Naive thymus-derived CD8-positive, alpha-beta T cell (primary cell): ENCODE measurements around the gene ATP6V1G2. TPM values are rescaled to one million over a fixed set of nuclear protein-coding genes. Genes with fewer than 3 reads are reported as not detected.

ENCODE experiments used
- ATAC-seq, 2 donors: fragments of 150-1000 bp; cut with Tn5 transposase in 1 of 2; sonication (Bioruptor Pico), chemical (Tn5 transposase) in 1 of 2; 1 replicate in 1 of 2; 2 replicates in 1 of 2; pipeline ENCODE4 v1.10.0; 2021; ENCODE audit warnings: mild to moderate bottlenecking in 2 of 2, moderate library complexity in 2 of 2
- POLR2A ChIA-PET: fragments of 350-600 bp; sonication (Branson Sonifier 250); formaldehyde crosslinking; loops from one replicate; lab custom pipeline; 2021; ENCODE audit warnings: antibody characterized with exemption; lab: Charles Lee
- DNase-seq, 10 donors: peaks; one replicate each; pipeline versions ENCODE4 v3.0.0 to v3.0.0-alpha.2; 2020 to 2022
- H3K27ac Mint-ChIP-seq, 10 donors: one replicate each; pipeline ENCODE4 v1.8.0; 2020 to 2022; ENCODE audit warnings: mild to moderate bottlenecking in 10 of 10, mixed read lengths in 10 of 10, moderate library complexity in 4 of 10, inconsistent platforms in 1 of 10
- H3K27me3 Mint-ChIP-seq, 5 donors: one replicate each; pipeline ENCODE4 v1.8.0; 2021 to 2022; ENCODE audit warnings: mixed read lengths in 5 of 5
- H3K36me3 Mint-ChIP-seq, 3 donors: one replicate each; pipeline ENCODE4 v1.8.0; 2020 to 2022; ENCODE audit warnings: mixed read lengths in 3 of 3, mild to moderate bottlenecking in 2 of 3, inconsistent platforms in 1 of 3
- H3K4me1 Mint-ChIP-seq, 4 donors: one replicate each; pipeline ENCODE4 v1.8.0; 2021 to 2022; ENCODE audit warnings: mixed read lengths in 4 of 4
- H3K4me3 Mint-ChIP-seq, 10 donors: one replicate each; pipeline ENCODE4 v1.8.0; 2020 to 2022; ENCODE audit warnings: mild to moderate bottlenecking in 10 of 10, mixed read lengths in 10 of 10, moderate library complexity in 6 of 10, inconsistent platforms in 1 of 10
- H3K9me3 Mint-ChIP-seq, 9 donors: one replicate each; pipeline ENCODE4 v1.8.0; 2020 to 2022; ENCODE audit warnings: mixed read lengths in 9 of 9, mild to moderate bottlenecking in 3 of 9, inconsistent platforms in 1 of 9, moderate library complexity in 1 of 9
- polyA plus RNA-seq, 3 donors: library from polyadenylated mRNA; unstranded; fragments of 300-500 nt; fragmentation: Illumina TruSeq; gene quantifications; one replicate each; pipeline ENCODE4 v1.2.3, GENCODE V29; 2021
- total RNA-seq, 8 experiments: library from RNA in 2 of 8; stranded (reverse) in 2 of 8; gene quantifications; one replicate each; pipeline ENCODE4 v1.2.3 and lab custom pipeline; 2021 to 2026

The ATP6V1G2 gene
- total and polyA plus RNA-seq, 5 experiments from 2014 or later, result 0.55 to 7.9 (median 4.2) TPM; not detected in 1

DNA sequence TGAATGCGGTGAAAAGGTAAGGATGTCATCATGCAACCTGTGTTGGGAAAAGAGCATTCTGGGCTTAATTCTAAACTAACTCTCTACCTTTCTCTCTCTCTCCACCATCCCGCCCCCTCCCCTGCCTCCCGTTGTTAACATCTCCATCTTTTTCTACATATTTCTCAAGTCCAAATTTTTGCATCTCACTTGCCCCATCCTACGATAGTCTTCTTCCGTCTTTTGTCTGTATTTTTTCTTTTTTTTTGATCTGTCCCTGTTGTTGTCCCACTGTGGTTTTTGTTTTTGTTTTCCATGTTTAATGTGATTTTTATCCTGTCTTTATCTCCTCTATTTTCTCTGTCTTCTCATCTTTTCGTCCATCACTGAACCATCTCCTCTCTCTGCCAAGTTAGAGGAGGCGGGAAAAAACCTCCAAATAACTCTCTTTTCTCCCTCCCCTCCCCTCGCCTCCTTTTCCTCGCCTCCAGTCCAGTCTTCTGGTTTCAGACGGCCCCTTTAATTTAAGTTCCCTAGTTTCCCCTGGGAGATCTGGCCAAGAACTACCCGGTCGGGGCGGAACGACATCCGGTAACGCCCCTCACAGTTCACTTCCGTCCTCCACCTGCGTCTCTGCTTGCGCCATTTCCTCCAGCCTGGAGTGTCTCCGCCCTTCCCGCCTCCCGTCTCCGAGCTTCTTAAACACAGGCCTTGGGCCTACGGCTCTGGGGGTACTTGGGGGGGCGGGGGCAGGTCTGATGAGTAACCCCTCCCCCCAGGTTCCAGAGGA, 734 bp upstream of the ATP6V1G2 start, which contains the start of gene NFKBIL1:
TSS of gene NFKBIL1 (plus strand) at position 651 of the 769 bp plus-strand sequence. CDS start at position 738, 87 bp downstream.
- H3K4me1 Mint-ChIP-seq, result peaks cover 17 to 51% (median 38%) of the 10 kb centered on the region in 4 donors
- H3K36me3 Mint-ChIP-seq, result no peaks in the 10 kb centered on the region
- no peaks in the 10 kb centered on the region for H3K9me3 Mint-ChIP-seq
- DNase-seq (peak; percentile 73 to 94 (median 86)), ATAC-seq (peak; percentile 88 to 89)
- no peaks in the 10 kb centered on the region for H3K27me3 Mint-ChIP-seq
- POLR2A ChIA-PET, result interaction anchor here (0.6 to 8.8 kb wide), 10 partner anchors 11 to 118 kb away, joined by 3 to 155 read pairs (median 6); partner anchors contain the start of genes BAG6, GPANK1, LST1 and LTB
- peak within 1 kb of the TSS; percentile 82 to 98 (median 92) for H3K4me3 Mint-ChIP-seq
- H3K27ac Mint-ChIP-seq, result peak within 1 kb of the TSS; percentile 87 to 99 (median 96)

DNA sequence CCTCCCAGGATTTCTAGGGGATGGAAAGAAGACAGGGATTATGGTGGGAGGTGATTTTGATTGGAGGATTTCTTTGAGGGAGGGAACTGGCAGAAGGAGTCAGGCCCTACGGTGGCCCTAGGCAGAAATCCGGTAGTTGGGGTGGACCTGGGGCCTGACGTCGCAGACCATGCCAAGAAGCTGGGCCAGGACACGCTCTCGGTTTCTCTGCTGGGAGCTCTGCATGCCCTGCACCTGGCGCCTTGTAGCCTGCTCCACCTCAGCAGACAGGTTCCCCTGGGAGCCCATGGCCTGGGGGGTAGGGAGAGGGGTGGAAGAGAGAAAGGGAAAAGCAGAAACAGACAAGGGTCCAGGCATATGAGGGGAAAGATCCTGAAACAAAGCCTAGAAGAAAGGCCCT, 1.1 kb downstream of the ATP6V1G2 start:
- ATAC-seq (no peak), DNase-seq (no peak)
- Mint-ChIP-seq H3K9me3 (no peaks in the 10 kb centered on the region), H3K36me3 (peaks cover 6 to 7% (median 6%) of the 10 kb centered on the region in 3 donors), H3K4me3 (peak overlapping the region in 2 of 10 donors; percentile 13 to 52), H3K27me3 (no peaks in the 10 kb centered on the region), H3K27ac (peak overlapping the region in 1 of 10 donors; percentile 73), H3K4me1 (peaks cover 21 to 59% (median 42%) of the 10 kb centered on the region in 4 donors)
- POLR2A ChIA-PET, result interaction anchor here (0.5 to 8.8 kb wide), 4 partner anchors 37 to 146 kb away, joined by 4 to 155 read pairs (median 36); partner anchors contain the start of gene LTB

DNA sequence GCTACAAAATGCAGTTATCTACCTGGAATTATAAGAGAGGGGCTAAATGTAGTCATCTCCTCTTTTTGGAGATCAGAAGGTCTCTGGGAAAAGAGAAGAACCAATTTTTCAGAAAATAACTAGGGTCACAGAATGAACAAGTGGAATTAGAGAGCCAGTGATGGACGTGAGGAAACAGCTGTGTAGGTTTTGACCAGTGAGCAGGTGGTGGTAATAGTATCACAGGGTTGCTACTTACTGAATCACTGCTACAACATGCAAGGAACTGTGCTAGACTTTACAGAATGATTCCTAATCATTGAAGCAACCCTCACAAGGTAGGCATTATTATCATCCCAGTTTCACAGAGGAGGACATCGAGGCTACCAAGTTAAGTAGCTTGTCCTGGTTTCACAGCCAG, 1.7 kb downstream of the ATP6V1G2 start:
- ATAC-seq, result no peak
- no peaks in the 10 kb centered on the region for H3K9me3 Mint-ChIP-seq
- H3K4me1 Mint-ChIP-seq, result peaks cover 26 to 65% (median 48%) of the 10 kb centered on the region in 4 donors
- POLR2A ChIA-PET, result interaction anchor here (0.5 to 8.8 kb wide), 4 partner anchors 27 to 54 kb away, joined by 3 to 155 read pairs (median 4); partner anchors contain the start of gene NCR3
- H3K36me3 Mint-ChIP-seq, result peaks cover 6 to 13% (median 11%) of the 10 kb centered on the region in 3 donors
- H3K4me3 Mint-ChIP-seq, result peak overlapping the region in 1 of 10 donors; percentile 34
- H3K27me3 Mint-ChIP-seq, result no peaks in the 10 kb centered on the region
- no peak for DNase-seq
- peak overlapping the region in 2 of 10 donors; percentile 31 to 65 for H3K27ac Mint-ChIP-seq

DNA sequence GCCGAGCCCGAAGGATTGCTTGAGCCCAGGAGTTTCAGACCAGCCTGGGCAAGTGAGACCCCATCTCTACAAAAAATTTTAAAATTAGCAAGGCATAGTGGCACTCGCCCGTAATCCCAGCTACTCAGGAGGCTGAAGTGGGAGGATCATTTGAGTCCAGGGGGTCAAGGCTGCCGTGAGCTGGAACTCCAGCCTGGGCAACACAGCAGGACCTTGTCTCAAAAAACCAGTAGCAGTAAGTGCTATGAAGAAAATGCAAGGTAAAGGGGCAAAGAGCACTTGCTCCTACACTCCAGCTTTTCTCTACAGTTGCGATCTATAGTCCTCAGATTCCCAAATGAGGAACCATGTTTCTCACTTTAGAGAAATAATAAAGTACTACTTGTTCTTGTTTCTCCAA, 2.8 kb downstream of the ATP6V1G2 start:
- Mint-ChIP-seq H3K27ac (peak overlapping the region in 3 of 10 donors; percentile 99 to 100 (median 100)), H3K27me3 (no peaks in the 10 kb centered on the region), H3K4me3 (peak overlapping the region in 2 of 10 donors; percentile 97 to 99), H3K9me3 (no peaks in the 10 kb centered on the region), H3K36me3 (peaks cover 6 to 23% (median 16%) of the 10 kb centered on the region in 3 donors), H3K4me1 (peaks cover 35 to 67% (median 56%) of the 10 kb centered on the region in 4 donors)
- ATAC-seq, result no peak
- DNase-seq, result no peak
- POLR2A ChIA-PET, result interaction anchor here (1.1 to 4.4 kb wide), 3 partner anchors 28 to 49 kb away, joined by 3 to 65 read pairs (median 4); partner anchors contain the start of genes LTB and NCR3

DNA sequence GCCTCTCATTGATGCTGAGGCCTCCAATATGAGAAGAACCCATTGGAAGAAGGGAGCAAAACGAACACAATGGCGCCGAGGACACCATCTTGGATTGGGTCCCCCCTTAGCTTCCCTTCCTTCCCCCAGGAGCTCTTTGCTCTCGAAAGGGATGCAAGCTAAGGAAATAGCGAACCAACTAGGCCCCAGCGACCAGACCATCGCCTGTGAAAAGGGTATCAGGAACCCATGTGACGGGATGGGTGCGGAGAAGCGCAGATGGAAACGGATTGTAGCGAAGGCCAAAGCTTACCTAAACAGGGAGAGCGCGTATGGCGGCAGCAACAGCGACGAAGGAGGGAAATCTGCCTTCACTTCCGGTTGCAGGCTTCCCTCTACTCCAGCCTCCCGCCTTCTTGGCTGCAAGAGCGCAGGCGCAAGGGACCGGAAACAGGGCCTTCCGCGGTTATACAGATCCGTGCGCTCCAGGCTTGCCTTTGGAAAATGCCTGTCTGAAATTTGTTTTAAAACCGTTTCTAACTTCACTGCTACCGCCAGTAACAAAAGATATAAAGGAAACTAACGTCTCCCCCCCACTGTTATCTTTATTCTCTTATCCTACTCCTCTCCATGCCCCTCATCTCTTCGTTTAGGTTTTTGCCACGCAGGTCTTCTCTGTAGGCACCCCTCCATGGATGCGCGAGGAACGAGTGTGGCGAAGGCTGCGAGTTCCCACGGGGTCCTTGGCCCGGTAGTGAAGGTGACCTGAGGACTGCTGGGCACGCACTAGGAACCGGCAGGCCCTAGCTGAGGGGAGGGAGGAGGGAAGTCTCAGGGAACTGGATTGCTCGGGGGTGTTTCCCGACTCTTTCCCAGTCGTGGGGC, 4.5 kb downstream of the ATP6V1G2 start, which contains the start of gene DDX39B:
TSS of gene DDX39B (minus strand) at position 346 of the 864 bp plus-strand sequence. CDS start 1,471 bp downstream, outside the sequence.
- peaks cover 33 to 64% (median 52%) of the 10 kb centered on the region in 4 donors for H3K4me1 Mint-ChIP-seq
- H3K27ac Mint-ChIP-seq, result peak within 1 kb of the TSS; percentile 99 to 100 (median 99)
- peak within 1 kb of the TSS; percentile 96 to 99 (median 98) for H3K4me3 Mint-ChIP-seq
- POLR2A ChIA-PET, result interaction anchor here (0.5 to 5.3 kb wide), 46 partner anchors 8 to 1843 kb away, joined by 3 to 80 read pairs (median 5); partner anchors contain the start of genes ABHD16A, ATF6B, BAG6 and C6orf47
- DNase-seq (peak; percentile 86 to 98 (median 93)), ATAC-seq (peak; percentile 74 to 77)
- H3K27me3 Mint-ChIP-seq, result no peaks in the 10 kb centered on the region
- H3K9me3 Mint-ChIP-seq, result no peaks in the 10 kb centered on the region
- H3K36me3 Mint-ChIP-seq, result peaks cover 6 to 38% (median 19%) of the 10 kb centered on the region in 3 donors

DNA sequence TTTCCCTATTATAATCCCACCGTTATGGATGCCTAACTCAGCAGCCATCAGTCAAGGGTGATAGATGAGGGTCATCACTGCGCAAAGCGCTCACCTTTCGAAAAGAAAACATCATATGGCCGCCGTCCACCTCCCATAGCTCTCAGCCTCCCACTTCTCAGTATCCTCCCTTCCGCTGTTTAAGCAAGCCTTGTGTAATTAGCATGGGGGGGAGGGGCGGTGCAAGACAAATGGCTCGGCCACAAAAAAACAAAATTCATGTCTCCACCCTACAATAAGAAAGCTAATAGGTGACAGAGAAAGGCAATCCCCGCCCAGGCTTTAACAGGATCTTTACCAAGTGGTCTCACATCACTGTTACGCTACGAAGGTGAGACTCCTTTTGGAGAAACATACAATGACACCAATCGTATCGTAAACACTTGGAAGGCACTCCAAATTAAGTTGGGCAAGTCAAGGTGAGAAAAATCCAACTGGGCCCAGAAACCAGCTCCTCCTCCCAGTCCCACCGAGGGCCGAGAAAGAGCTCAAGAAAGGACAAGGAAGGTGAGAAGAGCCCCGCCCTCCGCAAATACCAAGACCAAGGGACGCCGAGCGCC, 5.2 kb downstream of the ATP6V1G2 start:
- Mint-ChIP-seq H3K27me3 (no peaks in the 10 kb centered on the region), H3K9me3 (no peaks in the 10 kb centered on the region), H3K27ac (peak overlapping the region; percentile 99 to 100 (median 99)), H3K4me3 (peak overlapping the region; percentile 96 to 99 (median 98)), H3K4me1 (peaks cover 28 to 63% (median 51%) of the 10 kb centered on the region in 4 donors), H3K36me3 (peaks cover 9 to 45% (median 19%) of the 10 kb centered on the region in 3 donors)
- ATAC-seq (peak; percentile 31 to 54), DNase-seq (peak in 9 of 10 donors; percentile 49 to 88 (median 73))
- POLR2A ChIA-PET, result interaction anchor here (0.5 to 5.3 kb wide), 45 partner anchors 9 to 1842 kb away, joined by 3 to 80 read pairs (median 5); partner anchors contain the start of genes ABHD16A, ATF6B, BAG6 and C6orf47

DNA sequence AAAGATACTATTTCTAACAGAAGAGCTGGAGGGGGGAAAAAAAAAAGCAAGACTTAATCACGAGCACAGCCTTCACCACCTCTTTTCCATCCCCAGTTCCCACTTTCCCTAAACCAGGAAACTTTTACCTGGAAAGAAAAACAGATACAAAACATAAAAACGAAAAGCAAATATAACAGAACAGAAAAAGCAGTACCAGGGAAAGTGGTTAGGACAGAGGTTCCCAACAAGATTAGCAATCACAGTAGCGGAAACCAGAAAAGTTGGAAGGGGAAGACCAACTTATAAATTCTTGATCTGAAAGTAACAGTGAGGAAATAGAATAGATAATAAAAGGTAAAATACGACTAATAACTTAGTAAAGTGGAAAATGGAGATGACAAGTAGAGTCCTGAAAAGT, 5.8 kb downstream of the ATP6V1G2 start:
- peaks cover 14 to 50% (median 22%) of the 10 kb centered on the region in 3 donors for H3K36me3 Mint-ChIP-seq
- no peaks in the 10 kb centered on the region for H3K27me3 Mint-ChIP-seq
- no peak for ATAC-seq
- POLR2A ChIA-PET, result interaction anchor here (0.6 to 5.3 kb wide), 28 partner anchors 9 to 1305 kb away, joined by 3 to 80 read pairs (median 6); partner anchors contain the start of genes ABHD16A, BAG6, EHMT2 and GPSM3
- H3K9me3 Mint-ChIP-seq, result no peaks in the 10 kb centered on the region
- peaks cover 28 to 65% (median 53%) of the 10 kb centered on the region in 4 donors for H3K4me1 Mint-ChIP-seq
- H3K4me3 Mint-ChIP-seq, result peak overlapping the region; percentile 96 to 99 (median 98)
- peak overlapping the region; percentile 99 to 100 (median 99) for H3K27ac Mint-ChIP-seq
- DNase-seq, result no peak

DNA sequence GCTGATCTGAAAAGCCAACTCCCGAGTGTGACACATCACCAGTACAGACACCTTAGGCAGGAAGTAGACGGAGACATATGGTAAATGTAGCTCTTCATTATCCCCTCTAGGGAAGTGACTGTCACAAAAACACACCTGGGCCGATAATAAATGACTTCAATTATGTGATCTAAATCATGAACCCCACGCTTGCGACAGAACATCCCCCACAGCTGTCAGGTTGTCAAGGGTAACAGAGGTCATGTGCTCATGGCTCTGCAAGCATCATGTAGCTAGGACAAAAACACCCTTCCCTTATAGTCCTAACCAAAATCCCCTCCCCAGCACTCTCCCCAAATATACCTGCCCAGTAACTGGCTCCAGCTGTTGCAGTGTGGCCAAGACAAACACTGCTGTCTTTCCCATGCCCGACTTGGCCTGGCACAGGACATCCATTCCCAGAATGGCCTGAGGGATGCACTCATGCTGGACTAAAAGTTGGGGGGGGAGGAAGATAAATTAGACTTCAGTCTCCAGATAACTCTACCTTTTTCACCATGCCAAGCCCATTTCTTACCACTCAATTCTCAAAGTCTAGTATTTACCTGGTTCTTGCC, 7.5 kb downstream of the ATP6V1G2 start:
- Mint-ChIP-seq H3K27ac (peak overlapping the region; percentile 84 to 100 (median 99)), H3K27me3 (no peaks in the 10 kb centered on the region), H3K36me3 (peaks cover 14 to 68% (median 33%) of the 10 kb centered on the region in 3 donors), H3K4me3 (peak overlapping the region; percentile 96 to 99 (median 98)), H3K4me1 (peaks cover 28 to 68% (median 58%) of the 10 kb centered on the region in 4 donors), H3K9me3 (no peaks in the 10 kb centered on the region)
- POLR2A ChIA-PET, result interaction anchor here (1.0 to 5.3 kb wide), 3 partner anchors 10 to 44 kb away, joined by 3 to 80 read pairs (median 5); partner anchors contain the start of genes LTB, MCCD1 and MICB
- DNase-seq (peak in 2 of 10 donors; percentile 26 to 31), ATAC-seq (no peak)

DNA sequence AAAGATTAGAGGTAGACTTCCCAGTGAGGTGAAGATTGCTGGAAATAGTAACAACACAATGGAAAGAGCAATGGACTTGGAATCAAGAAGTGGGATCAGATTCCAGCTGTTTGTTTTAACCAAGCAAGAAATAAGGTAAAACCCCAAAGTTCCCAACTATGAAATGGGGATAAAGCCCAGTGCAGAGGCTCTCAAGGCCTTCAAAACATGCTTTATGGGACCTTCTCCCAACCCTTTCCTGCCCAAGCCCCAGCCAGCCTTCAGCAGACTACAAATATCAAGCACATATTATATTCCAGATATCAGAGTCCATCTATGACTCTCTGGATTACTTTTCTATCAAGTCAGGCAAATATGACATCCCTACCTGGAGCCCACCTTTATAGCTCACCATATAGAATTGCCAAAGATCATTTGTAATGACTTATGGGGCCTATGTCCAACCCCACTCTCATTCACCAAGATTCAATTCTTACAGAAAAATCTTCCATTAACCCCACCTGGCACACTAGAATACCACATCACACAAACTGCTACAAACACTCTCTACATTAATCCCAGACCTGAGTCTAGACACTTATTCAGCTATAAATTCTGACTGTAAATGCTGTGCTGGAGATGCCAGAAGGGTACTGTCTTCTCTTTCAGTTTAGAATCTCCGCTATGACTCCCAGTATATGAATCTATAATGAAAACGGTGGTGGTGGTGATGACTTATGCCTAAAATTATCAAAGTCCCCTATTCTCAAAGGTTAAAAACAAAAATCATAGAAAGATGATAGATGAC, 10.7 kb downstream of the ATP6V1G2 start:
- no peak for DNase-seq
- POLR2A ChIA-PET, result no interaction called here
- Mint-ChIP-seq H3K27ac (peak overlapping the region in 6 of 10 donors; percentile 2 to 81 (median 57)), H3K4me1 (peaks cover 23 to 62% (median 58%) of the 10 kb centered on the region in 4 donors), H3K36me3 (peaks cover 10 to 94% (median 37%) of the 10 kb centered on the region in 3 donors), H3K27me3 (no peaks in the 10 kb centered on the region), H3K9me3 (no peaks in the 10 kb centered on the region), H3K4me3 (no peak overlapping the region)
- ATAC-seq, result no peak

DNA sequence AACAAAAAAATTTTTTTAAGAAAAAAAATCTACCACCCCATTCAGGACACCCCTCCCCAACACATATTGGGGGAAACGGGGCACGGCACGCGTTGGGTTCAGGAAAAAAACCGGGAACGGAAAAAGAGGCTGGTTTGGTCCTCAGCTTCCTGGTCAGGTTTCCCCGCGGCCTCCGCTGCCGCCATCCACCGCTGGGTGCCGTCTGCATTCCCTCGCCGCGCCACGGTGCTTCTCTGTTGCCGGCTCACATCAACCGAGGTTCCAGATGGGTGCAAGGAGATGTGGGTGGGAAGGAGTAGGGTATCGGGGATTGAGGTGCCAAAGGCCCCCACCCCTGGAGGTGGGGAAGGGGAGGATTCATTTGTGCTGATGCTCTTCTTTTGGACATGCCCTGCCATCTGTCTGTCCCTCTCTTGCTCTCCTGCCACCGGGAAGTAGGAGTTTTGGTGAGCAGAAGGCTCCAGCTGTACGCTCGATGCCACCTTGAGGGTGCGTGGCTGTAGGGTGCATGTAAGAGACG, 11.8 kb downstream of the ATP6V1G2 start:
- Mint-ChIP-seq H3K4me1 (peaks cover 15 to 56% (median 49%) of the 10 kb centered on the region in 4 donors), H3K4me3 (no peak overlapping the region), H3K27ac (peak overlapping the region in 2 of 10 donors; percentile 18 to 43), H3K36me3 (peaks cover 12 to 95% (median 31%) of the 10 kb centered on the region in 3 donors), H3K9me3 (no peaks in the 10 kb centered on the region), H3K27me3 (no peaks in the 10 kb centered on the region)
- POLR2A ChIA-PET, result no interaction called here
- DNase-seq (no peak), ATAC-seq (no peak)
